22Rv1 (cell line): ENCODE results near the gene FXYD6.

Experiments used
- CTCF ChIP-seq: fragments of 450-650 bp; IDR thresholded peaks from 2 replicates; pipeline ENCODE4 v1.5.1; 2017; ENCODE audit warnings: mild to moderate bottlenecking
- ZFX ChIP-seq: fragments of 450-650 bp; IDR thresholded peaks from 2 replicates; pipeline ENCODE4 v1.6.1; 2017; ENCODE audit warnings: antibody characterized with exemption, borderline replicate concordance

GRCh38 chr11:117794772-117795629 lies 81.5 kb downstream of the FXYD6 start:
- TF ChIP-seq ZFX = no peak
- TF ChIP-seq CTCF = no peak
